Endodermal cell (in vitro differentiated cells): ENCODE measurements around the gene ANKRD33B. TPM values are rescaled to one million over a fixed set of nuclear protein-coding genes. Genes with fewer than 3 reads are reported as not detected.

Source experiments
- DNase-seq: peaks from one replicate; pipeline ENCODE4 v3.0.0-alpha.2; 2017
- H3K27ac ChIP-seq: 2 replicates; pipeline ENCODE4 v1.5.1; 2013; ENCODE audit warnings: mild to moderate bottlenecking, low read depth, low read length, moderate library complexity
- H3K27me3 ChIP-seq: 2 replicates; pipeline ENCODE4 v1.6.1; 2013; ENCODE audit warnings: mild to moderate bottlenecking, low read length, moderate library complexity; ENCODE audit not compliant: insufficient read depth, control insufficient read depth, poor library complexity, severe bottlenecking
- H3K36me3 ChIP-seq: 2 replicates; pipeline ENCODE4 v1.7.0; 2013; ENCODE audit warnings: mild to moderate bottlenecking, low read length, moderate library complexity; ENCODE audit not compliant: control insufficient read depth, insufficient read depth
- H3K4me1 ChIP-seq: one replicate; pipeline ENCODE4 v1.7.0; 2013; ENCODE audit warnings: low read length; ENCODE audit not compliant: control insufficient read depth, insufficient read depth
- H3K4me3 ChIP-seq: 2 replicates; pipeline ENCODE4 v1.5.1; 2013; ENCODE audit warnings: mild to moderate bottlenecking, low read length, moderate library complexity
- H3K9ac ChIP-seq: 2 replicates; pipeline ENCODE4 v1.6.1; 2013; ENCODE audit warnings: mild to moderate bottlenecking, low read length, moderate library complexity; ENCODE audit not compliant: poor library complexity, severe bottlenecking; ENCODE audit errors: extremely low read depth
- H3K9me3 ChIP-seq: 2 replicates; pipeline ENCODE4 v1.6.1; 2013; ENCODE audit warnings: mild to moderate bottlenecking, low read length, moderate library complexity; ENCODE audit not compliant: control insufficient read depth
- H3K27ac Mint-ChIP-seq: 2 replicates; pipeline ENCODE4 v1.8.0; 2020; ENCODE audit warnings: mixed read lengths
- H3K27me3 Mint-ChIP-seq: 2 replicates; pipeline ENCODE4 v1.8.0; 2021; ENCODE audit warnings: mild to moderate bottlenecking, mixed read lengths; ENCODE audit not compliant: insufficient read depth
- H3K36me3 Mint-ChIP-seq: 2 replicates; pipeline ENCODE4 v1.8.0; 2020; ENCODE audit warnings: low read depth, mixed read lengths
- H3K4me1 Mint-ChIP-seq: 2 replicates; pipeline ENCODE4 v1.8.0; 2020; ENCODE audit warnings: mixed read lengths
- H3K4me3 Mint-ChIP-seq: 2 replicates; pipeline ENCODE4 v1.8.0; 2020; ENCODE audit warnings: mild to moderate bottlenecking, moderate library complexity, mixed read lengths
- H3K9me3 Mint-ChIP-seq: 2 replicates; pipeline ENCODE4 v1.8.0; 2020; ENCODE audit warnings: mild to moderate bottlenecking, mixed read lengths
- WGBS, 2 experiments: methylation state at CpG; one replicate each; pipeline versions ENCODE4 v1.1.5 to v1.1.7; 2013; ENCODE audit warnings: missing lambda C conversion rate in 2 of 2, mixed read lengths in 1 of 2; ENCODE audit not compliant: insufficient coverage in 1 of 2, insufficient read length in 1 of 2; 5-methylcytosine and 5-hydroxymethylcytosine counted together
- total RNA-seq, 2 donors: library from RNA; stranded (reverse); fragmentation: NEBNext Ultra II Directional in 1 of 2; extraction: Animal tissue kit (Norgen Biotek cat#: 25700) in 1 of 2; gene quantifications; 2 replicates in 1 of 2; 3 replicates in 1 of 2; pipeline ENCODE4 v1.2.1, GENCODE V29; 2021
- TF ChIP-seq, protein P1 (sequence below): fragments of 200-600 bp; sonication (generic); conservative IDR thresholded peaks from 2 replicates; pipeline ENCODE4 v1.5.0; 2021; ENCODE audit warnings: antibody characterized with exemption, mild to moderate bottlenecking

ANKRD33B gene
- total RNA-seq, 2 donors from 2014 or later = 21.9 to 37.2 TPM

DNA sequence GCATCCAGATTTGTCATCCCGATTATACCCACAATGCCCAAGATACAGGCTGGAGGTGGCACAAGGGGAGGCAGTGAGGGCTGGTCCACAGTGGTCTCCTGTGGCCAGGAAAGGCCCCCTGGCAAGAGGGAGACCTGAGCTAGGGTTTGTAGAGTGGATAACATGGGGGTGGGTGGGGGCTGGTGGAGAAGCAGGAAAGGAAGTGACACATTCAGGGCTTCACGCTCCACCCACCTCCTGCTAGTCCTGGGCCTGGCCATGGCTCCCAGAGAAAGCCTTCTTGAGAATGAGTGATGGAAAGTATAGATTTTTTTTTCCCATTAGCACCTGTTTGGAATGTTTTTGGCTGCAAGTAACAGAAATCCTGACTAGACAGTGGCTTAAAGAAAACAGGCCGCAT lies 81.3 kb downstream of the ANKRD33B start:
- Mint-ChIP-seq H3K9me3 (no peaks in the 10 kb centered on the region), H3K27ac (no peak overlapping the region), H3K36me3 (peaks cover 15% of the 10 kb centered on the region), H3K4me3 (no peak overlapping the region), H3K4me1 (no peaks in the 10 kb centered on the region), H3K27me3 (peaks cover 26% of the 10 kb centered on the region)
- Histone ChIP-seq H3K36me3 (no peaks in the 10 kb centered on the region), H3K4me3 (no peak overlapping the region), H3K9me3 (no peaks in the 10 kb centered on the region), H3K9ac (no peak overlapping the region), H3K27me3 (no peaks in the 10 kb centered on the region), H3K27ac (no peak overlapping the region), H3K4me1 (no peaks in the 10 kb centered on the region)
- no peak for DNase-seq
- TF ChIP-seq, protein P1, sequence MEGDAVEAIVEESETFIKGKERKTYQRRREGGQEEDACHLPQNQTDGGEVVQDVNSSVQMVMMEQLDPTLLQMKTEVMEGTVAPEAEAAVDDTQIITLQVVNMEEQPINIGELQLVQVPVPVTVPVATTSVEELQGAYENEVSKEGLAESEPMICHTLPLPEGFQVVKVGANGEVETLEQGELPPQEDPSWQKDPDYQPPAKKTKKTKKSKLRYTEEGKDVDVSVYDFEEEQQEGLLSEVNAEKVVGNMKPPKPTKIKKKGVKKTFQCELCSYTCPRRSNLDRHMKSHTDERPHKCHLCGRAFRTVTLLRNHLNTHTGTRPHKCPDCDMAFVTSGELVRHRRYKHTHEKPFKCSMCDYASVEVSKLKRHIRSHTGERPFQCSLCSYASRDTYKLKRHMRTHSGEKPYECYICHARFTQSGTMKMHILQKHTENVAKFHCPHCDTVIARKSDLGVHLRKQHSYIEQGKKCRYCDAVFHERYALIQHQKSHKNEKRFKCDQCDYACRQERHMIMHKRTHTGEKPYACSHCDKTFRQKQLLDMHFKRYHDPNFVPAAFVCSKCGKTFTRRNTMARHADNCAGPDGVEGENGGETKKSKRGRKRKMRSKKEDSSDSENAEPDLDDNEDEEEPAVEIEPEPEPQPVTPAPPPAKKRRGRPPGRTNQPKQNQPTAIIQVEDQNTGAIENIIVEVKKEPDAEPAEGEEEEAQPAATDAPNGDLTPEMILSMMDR = no peak
- WGBS, 2 experiments = 98 to 100% methylated on average over 1 to 3 of the region's 3 CpGs

DNA sequence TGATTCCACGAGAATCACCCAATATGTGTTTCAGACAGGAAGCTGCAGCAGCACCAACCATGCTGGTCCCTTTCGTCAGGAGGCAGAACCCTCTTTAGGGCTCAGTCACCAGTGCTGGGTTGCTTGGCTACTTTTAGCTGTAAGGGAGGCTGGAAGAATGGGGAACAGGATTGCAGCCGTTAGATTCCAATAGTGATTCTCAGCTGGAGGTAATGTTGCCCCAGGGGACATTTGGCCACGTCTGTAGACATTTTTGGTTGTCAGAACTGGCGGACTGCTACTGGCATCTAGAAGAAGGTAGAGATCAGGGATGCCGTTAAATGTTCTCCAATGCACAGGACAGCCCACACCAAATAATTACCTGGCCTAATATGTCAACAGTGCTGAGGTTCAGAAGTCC lies 81.8 kb downstream of the ANKRD33B start:
- H3K4me3 Mint-ChIP-seq = no peak overlapping the region
- 92 to 93% methylated on average over 6 of the region's 6 CpGs for WGBS, 2 experiments
- H3K9me3 Mint-ChIP-seq = no peaks in the 10 kb centered on the region
- Histone ChIP-seq H3K4me3 (no peak overlapping the region), H3K36me3 (no peaks in the 10 kb centered on the region), H3K9me3 (no peaks in the 10 kb centered on the region), H3K9ac (no peak overlapping the region), H3K4me1 (no peaks in the 10 kb centered on the region), H3K27me3 (no peaks in the 10 kb centered on the region), H3K27ac (no peak overlapping the region)
- H3K27me3 Mint-ChIP-seq = peaks cover 29% of the 10 kb centered on the region
- DNase-seq = no peak
- no peak overlapping the region for H3K27ac Mint-ChIP-seq
- TF ChIP-seq, protein P1 = no peak
- H3K4me1 Mint-ChIP-seq = no peaks in the 10 kb centered on the region
- peaks cover 12% of the 10 kb centered on the region for H3K36me3 Mint-ChIP-seq

GRCh38 chr5:10647640-10648039 lies 83.8 kb downstream of the ANKRD33B start:
- Histone ChIP-seq H3K36me3 (no peaks in the 10 kb centered on the region), H3K27ac (no peak overlapping the region), H3K27me3 (no peaks in the 10 kb centered on the region), H3K9ac (no peak overlapping the region), H3K9me3 (no peaks in the 10 kb centered on the region), H3K4me1 (no peaks in the 10 kb centered on the region), H3K4me3 (no peak overlapping the region)
- H3K4me3 Mint-ChIP-seq = no peak overlapping the region
- DNase-seq = no peak
- H3K36me3 Mint-ChIP-seq = peaks cover 7% of the 10 kb centered on the region
- no peaks in the 10 kb centered on the region for H3K9me3 Mint-ChIP-seq
- peaks cover 29% of the 10 kb centered on the region for H3K27me3 Mint-ChIP-seq
- WGBS, 2 experiments = 94 to 100% methylated on average over 3 to 5 of the region's 5 CpGs
- H3K27ac Mint-ChIP-seq = no peak overlapping the region
- TF ChIP-seq, protein P1 = no peak
- H3K4me1 Mint-ChIP-seq = no peaks in the 10 kb centered on the region
